Kasumi-1 (cell line): ENCODE data around the gene TP53BP2.
"Not testable (repeated sequence)": the region's sequence is repeated elsewhere in the genome, so short reads cannot be mapped to it uniquely, and the experiment has no call there.

Experiments used
- DNase-seq, 2 experiments: peaks; one replicate each; lab custom pipeline; 2025; lab: John Stamatoyannopoulos, UW

TP53BP2 gene, protein sequence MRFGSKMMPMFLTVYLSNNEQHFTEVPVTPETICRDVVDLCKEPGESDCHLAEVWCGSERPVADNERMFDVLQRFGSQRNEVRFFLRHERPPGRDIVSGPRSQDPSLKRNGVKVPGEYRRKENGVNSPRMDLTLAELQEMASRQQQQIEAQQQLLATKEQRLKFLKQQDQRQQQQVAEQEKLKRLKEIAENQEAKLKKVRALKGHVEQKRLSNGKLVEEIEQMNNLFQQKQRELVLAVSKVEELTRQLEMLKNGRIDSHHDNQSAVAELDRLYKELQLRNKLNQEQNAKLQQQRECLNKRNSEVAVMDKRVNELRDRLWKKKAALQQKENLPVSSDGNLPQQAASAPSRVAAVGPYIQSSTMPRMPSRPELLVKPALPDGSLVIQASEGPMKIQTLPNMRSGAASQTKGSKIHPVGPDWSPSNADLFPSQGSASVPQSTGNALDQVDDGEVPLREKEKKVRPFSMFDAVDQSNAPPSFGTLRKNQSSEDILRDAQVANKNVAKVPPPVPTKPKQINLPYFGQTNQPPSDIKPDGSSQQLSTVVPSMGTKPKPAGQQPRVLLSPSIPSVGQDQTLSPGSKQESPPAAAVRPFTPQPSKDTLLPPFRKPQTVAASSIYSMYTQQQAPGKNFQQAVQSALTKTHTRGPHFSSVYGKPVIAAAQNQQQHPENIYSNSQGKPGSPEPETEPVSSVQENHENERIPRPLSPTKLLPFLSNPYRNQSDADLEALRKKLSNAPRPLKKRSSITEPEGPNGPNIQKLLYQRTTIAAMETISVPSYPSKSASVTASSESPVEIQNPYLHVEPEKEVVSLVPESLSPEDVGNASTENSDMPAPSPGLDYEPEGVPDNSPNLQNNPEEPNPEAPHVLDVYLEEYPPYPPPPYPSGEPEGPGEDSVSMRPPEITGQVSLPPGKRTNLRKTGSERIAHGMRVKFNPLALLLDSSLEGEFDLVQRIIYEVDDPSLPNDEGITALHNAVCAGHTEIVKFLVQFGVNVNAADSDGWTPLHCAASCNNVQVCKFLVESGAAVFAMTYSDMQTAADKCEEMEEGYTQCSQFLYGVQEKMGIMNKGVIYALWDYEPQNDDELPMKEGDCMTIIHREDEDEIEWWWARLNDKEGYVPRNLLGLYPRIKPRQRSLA

DNA sequence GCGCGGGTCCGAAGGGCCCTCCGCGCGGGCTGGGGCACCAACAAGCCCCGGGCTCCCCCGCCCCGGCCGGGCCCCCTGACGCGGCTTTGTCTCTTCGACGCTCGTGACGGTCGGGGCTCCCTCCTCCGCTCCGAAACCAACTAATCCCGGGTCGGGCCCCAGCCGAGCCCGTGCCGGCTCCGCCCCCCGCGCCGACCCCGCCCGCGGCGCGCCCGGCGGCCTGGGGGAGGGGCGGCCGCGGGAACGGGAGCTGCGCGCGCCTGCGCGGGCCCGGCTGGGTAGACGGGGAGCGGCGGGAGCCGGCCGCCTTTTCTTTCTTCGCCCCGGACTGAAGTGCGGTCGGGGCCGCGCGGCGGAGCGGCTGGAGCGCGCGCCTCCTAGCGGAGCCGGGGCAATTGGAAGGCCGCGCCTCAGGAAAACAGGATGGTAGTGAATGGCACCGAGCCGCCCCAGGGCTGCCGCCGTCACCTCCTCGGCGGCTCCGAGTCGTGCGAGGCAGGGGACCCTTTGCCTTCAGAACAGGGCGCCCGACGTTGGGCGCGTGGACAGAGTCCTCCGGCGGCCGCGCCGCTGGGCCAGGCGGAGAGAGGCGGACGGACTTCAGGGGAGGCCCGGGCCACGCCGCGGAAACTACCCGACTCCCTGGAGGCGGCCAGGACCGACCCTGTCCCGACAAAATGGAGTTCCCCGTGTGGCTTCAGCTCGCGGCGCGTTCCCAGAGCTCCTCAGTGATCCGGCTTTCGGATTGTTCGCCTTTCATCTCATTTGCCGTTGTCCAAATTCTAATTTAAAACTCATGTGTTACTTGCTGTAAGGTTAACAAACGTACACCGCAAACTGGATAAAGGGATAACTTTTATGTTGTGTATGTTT, at the start of gene TP53BP2:
TSS of gene TP53BP2 (minus strand) at position 138 of the 873 bp plus-strand sequence. CDS start 267 bp downstream, outside the sequence.
- peak; percentile 80 to 94 for DNase-seq

DNA sequence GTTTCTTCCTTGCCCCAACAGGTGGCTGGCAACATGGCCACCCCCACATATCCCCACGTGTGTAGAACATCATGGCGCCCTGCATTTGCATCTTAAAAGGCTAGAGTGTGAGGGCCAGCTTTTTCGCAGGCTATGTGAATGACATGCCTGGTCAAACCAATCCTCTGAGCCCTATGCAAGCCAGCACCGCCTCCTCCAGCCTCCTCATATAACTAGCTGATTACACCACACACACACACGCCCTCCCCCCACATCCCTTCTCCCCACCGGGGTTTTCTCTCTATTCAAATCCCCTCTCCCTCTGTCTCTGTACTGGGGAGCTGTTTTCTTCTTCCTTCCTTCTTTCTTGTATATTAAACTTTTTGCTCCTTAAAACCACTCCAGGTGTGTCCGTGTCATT, 44.7 kb upstream of the TP53BP2 start:
- not testable (repeated sequence) for DNase-seq

DNA sequence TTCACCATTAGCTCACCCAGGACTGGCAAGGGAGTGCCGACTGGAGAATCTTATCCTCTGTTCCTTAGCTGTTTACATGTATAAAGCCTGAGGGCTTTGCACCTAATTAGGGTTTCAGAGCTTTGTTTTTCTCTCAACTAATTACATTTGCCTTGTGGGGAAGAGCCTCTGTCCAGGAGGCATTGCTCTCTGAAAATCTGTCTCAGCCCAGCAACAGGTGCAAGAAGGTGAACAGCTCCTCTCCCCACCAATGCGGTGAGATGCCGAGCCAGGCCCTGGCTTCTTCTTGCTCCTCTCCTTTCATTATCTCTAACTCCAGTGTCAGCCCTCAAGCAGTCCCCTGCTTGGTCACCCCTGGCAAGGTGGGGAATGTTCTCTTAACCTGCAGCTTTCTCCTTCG, 43.6 kb upstream of the TP53BP2 start:
- DNase-seq: not testable (repeated sequence)

DNA sequence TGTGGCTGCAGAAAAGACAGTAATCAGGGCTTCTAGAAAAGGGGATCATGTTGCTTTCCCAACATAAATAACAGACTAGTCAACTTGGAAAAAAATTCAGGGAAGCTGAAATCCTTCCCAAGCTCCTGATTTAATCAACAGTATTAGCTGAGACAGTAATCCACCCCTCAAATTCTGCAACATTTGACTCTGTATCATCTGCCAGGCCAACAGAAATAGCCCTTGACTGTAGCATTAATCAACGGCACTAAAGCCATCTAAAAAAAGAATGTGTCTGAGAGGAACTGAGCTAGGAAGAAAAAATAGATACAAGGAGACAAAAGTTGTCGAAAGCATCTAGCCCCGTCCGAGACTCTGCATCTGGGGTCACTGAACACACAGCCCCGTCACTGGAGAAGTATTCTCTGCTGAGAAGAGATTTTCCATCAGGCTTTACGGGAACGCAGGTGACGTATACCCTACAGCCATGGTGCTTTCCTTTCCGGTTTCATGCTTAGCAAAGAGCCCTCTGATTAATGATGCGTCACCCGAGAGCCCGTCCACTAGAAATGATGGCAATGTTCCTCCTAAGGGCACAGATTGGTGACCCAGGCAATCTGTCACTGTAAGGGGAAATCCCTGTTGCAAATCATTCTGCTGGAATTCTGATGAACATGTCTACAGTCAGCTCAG, 42.1 kb upstream of the TP53BP2 start:
- DNase-seq: no peak

DNA sequence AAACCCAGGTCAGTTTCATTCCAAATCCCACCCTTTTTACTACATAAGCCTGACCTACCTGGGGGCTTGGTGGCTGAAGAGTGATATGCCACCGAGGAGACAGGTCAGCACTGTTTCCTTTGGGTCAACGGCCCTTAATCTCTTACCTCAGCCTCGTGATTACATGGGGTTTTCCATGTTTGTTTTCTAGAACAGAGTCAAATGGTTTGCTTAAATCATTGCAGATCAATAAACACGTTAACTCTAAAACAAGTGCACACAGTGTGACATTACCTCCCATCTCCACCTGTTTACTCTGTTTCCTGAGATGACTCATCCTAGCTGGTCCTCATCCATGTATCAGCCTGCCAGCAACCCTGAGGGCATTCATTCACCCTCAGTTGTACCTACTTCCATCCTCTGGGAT, 40.8 kb upstream of the TP53BP2 start:
- no peak for DNase-seq

DNA sequence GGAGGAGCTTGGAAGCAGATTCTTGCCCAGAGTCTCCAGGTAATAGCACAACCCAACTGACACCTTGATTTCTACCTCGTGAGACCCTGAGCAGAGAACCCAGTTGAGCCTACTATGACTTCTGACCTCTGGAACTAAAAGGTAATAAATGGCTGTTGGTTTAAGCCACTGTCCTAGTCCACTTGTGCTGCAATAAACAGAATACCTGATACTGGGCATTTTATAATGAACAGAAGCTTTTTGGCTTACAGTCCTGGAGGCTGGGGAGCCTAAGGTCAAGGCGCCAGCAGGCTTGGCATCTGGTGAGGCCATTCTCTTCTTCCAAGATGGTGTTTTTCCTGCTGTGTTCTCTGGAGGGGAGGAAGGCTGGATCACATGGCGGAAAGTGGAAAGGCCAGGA, 39.9 kb upstream of the TP53BP2 start:
- DNase-seq: no peak

DNA sequence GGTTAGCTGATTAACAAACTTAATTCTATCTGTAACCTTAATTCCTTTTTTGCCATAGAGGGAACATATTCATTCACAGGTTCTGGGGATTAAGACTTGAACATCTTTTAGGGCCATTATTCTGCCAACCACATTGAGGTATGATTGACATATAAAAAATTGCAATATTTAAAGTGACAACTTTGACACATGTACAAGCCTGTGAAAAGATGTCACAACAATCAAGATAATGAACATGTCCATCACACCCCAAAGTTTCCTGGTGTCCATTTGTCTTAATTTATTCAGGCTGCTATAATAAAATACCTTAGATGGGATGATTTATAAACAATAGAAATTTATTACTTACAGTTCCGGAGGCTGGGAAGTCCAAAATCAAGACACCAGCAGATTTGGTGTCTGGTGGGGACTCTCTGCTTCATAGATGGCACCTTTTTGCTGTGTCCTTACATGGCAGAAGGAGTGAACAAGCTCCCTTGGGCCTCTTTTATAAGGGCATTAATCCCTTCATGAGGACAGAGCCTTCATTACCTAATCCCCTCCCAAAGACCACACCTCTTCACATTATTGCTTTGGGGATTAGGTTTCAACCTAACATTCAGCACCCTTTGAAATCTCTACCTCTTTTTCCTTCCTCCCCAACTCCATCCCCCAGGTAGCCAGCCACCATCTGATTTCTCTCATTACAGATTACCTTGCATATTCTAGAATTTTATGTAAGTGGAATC, 33.0 kb upstream of the TP53BP2 start:
- no peak for DNase-seq

DNA sequence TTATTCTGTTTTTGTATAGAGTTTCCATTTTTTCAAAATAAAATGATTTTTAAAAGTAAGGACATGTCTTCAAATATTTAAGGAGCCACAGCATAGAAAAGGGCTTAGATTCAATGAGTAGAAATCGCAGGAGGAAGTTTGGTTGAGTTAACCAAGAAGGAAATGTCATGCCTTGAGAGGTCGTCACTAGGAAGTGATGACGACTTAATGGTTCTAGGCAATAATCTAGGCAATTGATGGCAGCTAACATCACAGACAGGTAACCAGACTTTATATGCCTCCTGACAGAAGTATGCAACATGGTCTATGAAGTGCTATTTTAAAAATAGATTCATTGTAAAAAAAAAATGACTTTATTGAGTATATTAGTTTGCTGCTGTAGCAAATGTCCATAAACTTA, 32.1 kb upstream of the TP53BP2 start:
- DNase-seq: no peak

DNA sequence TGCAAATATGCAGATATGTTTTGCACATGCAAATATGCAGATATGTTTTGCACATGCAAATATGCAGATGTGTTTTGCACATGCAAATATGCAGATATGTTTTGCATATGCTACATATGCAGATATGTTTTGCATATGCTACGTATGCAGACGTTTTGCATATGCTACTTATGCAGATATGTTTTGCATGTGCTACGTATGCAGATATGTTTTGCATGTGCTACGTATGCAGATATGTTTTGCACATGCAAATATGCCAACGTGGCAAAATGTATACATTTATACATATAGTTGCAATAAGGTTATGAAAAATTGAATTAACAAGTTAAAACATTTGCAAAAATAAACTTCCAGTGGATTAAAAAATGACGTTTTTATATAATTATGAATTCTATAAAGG, 30.8 kb upstream of the TP53BP2 start:
- DNase-seq: no peak

DNA sequence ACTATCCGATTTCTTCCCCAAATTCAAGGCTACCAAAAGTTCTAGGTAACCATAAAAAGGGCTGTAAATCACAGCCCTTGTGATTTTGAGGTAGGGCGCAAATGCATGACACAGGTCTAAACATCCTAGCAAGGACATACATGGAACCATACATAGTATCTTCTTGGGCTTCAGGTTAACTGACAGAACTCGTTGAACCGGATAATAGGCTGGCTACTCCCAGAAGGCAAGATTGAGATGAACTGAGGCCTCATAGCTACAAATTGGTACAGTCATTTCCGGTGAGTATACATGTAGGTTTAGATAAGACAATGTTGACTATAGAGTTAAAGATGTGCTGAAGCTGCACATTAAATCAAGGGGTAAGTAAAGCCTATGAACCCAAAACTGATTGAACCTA, 27.3 kb upstream of the TP53BP2 start:
- DNase-seq: no peak

DNA sequence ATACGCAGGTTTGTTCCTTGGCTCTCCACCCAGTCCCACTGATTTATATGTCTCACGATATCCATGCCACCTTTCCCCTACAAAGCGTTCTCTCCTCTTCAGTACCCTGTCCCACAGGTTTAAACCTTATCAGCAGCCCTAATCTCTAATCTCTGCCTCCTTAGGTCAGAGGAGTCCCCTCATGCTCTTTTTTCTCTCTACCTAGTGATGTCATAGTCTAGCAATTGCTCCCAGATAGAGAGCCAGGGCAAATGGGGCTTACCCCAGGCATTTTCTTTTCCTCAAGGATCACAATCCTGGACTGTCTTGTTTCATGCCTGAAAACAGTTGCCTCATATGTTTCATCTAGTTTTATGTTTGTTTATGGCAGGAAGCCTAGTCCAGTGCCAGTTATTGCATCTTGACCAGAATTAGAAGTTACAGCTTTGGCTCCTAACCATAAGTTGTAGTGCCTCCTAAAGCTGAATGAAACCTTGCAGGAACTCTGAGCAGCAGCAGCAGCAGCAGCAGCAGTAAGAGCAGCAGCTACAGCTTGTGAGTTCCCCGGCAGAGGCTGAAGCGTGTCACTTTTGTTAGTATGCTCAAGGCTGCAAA, 26.7 kb upstream of the TP53BP2 start:
- no peak for DNase-seq

DNA sequence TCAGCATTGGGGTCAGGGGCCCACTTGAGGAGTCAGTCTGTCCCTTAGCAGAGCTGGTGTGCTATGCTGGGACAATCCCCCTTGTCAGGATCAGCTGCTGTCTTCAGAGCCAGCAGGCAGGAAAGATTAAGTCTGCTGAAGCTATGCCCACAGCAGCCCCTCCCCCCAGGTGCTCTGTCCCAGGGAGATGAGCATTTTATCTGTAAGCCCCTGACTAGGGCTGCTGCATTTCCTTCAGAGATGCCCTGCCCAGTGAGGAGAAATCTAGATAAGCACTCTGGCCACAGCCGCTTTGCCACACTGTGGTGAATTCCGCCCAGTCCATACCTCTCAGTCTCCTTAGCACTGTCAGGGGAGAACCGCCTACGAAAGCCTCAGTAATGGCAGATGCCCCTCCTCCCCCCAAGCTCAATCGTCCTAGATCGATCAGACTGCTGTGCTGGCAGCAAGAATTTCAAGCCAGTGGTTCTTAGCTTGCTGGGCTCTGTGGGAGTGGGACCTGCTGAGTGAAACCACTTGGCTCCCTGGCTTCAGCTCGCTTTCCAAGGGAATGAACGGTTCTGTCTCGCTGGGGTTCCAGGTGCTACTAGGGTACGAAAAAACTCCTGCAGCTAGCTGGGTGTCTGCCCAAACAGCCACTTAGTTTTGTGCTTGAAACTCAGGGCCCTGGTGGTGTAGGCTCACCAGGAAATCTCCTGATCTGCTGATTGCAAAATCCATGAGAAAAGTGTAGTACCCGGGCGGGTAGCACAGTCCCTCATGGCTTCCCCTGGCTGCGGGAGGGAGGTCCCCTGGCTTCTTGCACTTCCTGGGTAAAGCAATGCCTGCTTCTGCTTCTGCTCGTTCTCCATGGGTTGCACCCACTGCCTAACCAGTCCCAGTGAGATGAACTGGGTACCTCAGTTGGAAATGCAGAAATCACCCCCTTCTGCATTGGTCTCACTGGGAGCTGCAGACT, 25.1 kb upstream of the TP53BP2 start:
- peak; percentile 64 to 68 for DNase-seq

DNA sequence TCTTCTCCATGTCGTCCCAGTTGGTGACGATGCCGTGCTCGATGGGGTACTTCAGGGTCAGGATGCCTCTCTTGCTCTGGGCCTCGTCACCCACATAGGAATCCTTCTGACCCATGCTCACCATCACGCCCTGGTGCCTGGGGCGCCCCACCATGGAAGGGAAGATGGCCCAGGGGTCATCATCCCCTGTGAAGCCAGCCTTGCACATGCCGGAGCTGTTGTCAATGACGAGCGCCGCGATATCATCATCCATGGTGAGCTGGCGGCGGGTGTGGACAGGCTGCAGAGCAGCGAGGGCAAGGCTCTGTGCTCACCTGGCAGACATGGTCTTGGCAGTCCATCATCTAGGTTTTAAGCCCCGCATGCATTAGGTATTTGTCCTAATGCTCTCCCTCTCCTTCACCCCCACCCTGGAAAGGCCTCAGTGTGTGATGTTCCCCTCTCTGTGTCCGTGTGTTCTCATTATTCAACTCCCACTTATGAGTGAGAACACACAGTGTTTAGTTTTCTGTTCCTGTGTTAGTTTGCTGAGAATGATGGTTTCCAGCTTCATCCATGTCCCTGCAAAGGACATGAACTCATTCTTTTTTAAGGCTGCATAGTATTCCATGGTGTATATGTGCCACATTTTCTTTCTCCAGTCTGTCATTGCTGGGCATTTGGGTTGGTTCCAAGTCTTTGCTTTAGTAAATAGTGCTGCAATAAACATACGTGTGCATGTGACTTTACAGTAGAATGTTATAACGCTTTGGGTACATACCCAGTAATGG, 19.0 kb upstream of the TP53BP2 start:
- DNase-seq: not testable (repeated sequence)

DNA sequence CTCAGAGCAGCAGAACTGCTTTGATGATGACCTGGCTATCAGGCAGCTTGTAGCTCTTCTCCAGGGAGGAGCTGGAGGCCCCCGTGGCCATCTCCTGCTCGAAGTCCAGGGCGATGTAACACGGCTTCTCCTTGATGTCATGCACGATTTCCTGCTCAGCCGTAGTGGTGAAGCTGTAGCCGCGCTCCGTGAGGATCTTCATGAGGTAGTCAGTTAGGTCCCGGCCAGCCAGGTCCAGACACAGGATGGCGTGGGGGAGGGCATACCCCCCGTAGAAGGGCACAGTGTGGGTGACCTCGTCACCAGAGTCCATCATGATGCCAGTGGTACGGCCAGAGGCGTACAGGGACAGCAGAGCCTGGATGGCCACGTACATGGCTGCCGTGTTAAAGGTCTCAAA, 18.3 kb upstream of the TP53BP2 start:
- DNase-seq: no peak

DNA sequence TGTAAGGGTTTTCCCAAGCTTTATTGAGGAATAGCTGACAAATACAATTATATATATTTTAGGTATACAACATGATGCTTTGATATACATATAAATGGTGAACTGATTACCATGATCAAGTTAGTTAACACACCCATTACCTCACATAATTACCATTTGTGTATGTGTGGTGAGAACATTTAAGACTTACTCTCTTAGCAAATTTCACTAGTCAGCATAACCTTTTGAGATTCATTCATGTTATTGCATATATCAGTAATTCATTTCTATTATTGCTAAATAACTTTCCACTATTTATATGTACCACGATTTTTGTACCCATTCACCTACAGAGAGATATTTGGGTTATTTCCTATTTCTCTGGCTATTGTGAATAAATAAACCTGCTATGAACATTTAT, 16.2 kb upstream of the TP53BP2 start:
- no peak for DNase-seq

DNA sequence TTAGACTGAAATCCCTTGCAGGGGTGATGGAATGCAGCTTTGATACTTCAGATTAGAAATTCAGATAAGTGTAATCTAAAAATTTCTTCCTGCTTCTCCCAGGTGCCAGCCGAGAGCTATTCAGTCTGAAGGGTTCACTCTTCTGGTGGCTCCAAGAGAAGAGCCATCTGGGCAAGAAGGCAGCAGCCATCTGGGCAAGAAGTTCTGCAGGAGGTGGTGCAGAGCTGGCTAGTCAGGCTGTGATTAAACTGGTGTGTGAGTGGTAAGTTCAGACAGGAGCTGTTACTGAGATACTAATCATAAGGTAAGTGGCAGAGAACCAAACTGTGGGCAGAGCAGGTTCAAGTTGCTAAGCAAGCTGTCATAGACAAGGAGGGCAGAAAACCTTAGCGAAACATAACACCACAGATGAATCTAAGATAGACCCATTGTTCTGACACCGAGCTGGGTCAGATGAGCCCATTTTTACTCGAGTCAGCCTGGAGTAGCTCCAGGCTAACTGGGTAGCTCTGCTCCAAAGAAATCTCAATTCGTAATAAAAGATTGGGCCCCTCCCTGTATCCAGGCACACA, 14.4 kb upstream of the TP53BP2 start:
- no peak for DNase-seq

DNA sequence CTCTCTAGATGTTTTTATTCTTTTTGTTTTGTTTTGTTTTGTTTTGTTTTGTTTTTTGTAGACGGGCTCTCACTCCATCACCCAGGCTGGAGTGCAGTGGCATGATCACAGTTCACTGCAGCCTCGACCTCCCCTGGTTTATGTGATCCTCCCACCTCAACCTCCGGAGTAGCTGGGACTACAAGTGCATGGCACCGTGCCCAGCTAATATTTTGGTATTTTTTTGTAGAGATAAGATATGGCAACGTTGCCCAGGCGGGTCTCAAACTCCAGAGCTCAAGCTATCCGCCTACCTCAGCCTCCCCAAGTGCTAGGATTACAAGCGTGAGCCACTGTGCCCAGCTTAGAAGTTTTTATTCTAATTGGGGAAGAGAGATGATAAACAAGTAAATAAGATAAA, 13.3 kb upstream of the TP53BP2 start:
- DNase-seq: no peak

DNA sequence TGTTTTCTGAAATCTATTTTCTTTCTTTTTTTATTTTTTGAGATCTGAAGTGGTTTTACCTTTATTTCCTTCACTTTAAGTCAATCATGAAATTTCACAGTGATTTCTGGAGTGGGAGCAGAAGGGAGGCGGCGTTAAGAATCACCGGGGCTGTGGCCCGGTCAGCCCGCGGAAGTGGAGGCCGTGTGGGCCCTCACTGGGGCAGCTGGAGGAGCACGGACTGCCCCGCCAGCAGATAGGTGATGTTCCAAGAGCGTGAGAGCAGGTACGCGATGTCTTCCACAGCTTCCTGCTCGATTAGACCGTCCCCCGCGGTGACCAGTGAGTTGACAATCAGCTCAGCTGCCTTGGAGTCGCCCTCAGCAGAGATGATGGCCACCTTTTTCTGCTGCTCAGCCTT, 10.6 kb upstream of the TP53BP2 start:
- no peak for DNase-seq
